Measurements from ENCODE around the gene SCAMP3. TPM values are rescaled to one million over a fixed set of nuclear protein-coding genes. Genes with fewer than 3 reads are reported as not detected.

Gene SCAMP3
- total and polyA plus RNA-seq, 2 experiments from 2014 or later = 50.5 to 52.5 TPM

DNA sequence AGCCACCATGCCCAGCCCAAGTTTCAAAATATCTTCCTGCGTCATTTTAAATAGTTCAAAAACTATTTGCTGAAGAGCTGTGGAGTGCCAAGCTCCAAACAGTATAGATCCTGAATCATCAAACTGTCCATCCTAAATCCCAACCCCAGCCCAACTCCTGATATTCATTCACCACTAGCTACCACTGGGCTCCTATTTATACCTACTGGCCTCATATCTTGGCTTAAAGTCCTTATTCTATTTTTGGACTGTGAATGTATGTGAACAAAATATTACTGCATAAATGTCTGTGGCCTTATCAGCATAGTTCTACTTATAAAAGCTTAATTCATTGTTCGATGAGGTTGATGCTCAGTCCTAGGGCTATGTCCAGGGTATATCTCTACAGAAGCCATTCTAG lies 5.2 kb upstream of the SCAMP3 start:
- no peak for DNase-seq (ENCODE audit: low spot score)

More for the DNA sequence above, 5.2 kb upstream of the SCAMP3 start:
- Histone ChIP-seq H3K4me2 (no peak overlapping the region), H4K20me1 (replicated peaks; ENCODE audit: insufficient read depth) (peaks cover 29% of the 10 kb centered on the region), H3K27me3 (ENCODE audit: insufficient read depth) (no peaks in the 10 kb centered on the region), H3K9me2 (ENCODE audit: insufficient read depth) (no peaks in the 10 kb centered on the region), H3K27ac (ENCODE audit: low read depth) (no peak overlapping the region), H3F3A (replicated peaks; ENCODE audit: low read depth) (peaks cover 78% of the 10 kb centered on the region), H3K36me3 (ENCODE audit: insufficient read depth) (peaks cover 79% of the 10 kb centered on the region), H3K79me2 (replicated peaks; ENCODE audit: insufficient read depth) (peaks cover 28% of the 10 kb centered on the region), H3K4me3 (no peak overlapping the region), H3K4me1 (ENCODE audit: insufficient read depth) (peaks cover 8% of the 10 kb centered on the region), H2AFZ (no peak overlapping the region)
- no peak for TF ChIP-seq JUNB (IDR thresholded peaks at IDR 0.05; ENCODE audit: unreplicated experiment)
- TF ChIP-seq NANOG (IDR thresholded peaks at IDR 0.05; ENCODE audit: borderline replicate concordance) = no peak
- TF ChIP-seq ZNF331 (CRISPR knock-in tag; IDR thresholded peaks at IDR 0.05; ENCODE audit: low read depth) = no peak
- no peak for TF ChIP-seq POLR2AphosphoS5 (IDR thresholded peaks at IDR 0.05; ENCODE audit: low read depth)
- no peak for TF ChIP-seq ZNF114 (CRISPR knock-in tag; IDR thresholded peaks at IDR 0.05)
- TF ChIP-seq EZH2 (IDR thresholded peaks at IDR 0.05; ENCODE audit: low read depth, unreplicated experiment) = no peak
- TF ChIP-seq, protein P1, sequence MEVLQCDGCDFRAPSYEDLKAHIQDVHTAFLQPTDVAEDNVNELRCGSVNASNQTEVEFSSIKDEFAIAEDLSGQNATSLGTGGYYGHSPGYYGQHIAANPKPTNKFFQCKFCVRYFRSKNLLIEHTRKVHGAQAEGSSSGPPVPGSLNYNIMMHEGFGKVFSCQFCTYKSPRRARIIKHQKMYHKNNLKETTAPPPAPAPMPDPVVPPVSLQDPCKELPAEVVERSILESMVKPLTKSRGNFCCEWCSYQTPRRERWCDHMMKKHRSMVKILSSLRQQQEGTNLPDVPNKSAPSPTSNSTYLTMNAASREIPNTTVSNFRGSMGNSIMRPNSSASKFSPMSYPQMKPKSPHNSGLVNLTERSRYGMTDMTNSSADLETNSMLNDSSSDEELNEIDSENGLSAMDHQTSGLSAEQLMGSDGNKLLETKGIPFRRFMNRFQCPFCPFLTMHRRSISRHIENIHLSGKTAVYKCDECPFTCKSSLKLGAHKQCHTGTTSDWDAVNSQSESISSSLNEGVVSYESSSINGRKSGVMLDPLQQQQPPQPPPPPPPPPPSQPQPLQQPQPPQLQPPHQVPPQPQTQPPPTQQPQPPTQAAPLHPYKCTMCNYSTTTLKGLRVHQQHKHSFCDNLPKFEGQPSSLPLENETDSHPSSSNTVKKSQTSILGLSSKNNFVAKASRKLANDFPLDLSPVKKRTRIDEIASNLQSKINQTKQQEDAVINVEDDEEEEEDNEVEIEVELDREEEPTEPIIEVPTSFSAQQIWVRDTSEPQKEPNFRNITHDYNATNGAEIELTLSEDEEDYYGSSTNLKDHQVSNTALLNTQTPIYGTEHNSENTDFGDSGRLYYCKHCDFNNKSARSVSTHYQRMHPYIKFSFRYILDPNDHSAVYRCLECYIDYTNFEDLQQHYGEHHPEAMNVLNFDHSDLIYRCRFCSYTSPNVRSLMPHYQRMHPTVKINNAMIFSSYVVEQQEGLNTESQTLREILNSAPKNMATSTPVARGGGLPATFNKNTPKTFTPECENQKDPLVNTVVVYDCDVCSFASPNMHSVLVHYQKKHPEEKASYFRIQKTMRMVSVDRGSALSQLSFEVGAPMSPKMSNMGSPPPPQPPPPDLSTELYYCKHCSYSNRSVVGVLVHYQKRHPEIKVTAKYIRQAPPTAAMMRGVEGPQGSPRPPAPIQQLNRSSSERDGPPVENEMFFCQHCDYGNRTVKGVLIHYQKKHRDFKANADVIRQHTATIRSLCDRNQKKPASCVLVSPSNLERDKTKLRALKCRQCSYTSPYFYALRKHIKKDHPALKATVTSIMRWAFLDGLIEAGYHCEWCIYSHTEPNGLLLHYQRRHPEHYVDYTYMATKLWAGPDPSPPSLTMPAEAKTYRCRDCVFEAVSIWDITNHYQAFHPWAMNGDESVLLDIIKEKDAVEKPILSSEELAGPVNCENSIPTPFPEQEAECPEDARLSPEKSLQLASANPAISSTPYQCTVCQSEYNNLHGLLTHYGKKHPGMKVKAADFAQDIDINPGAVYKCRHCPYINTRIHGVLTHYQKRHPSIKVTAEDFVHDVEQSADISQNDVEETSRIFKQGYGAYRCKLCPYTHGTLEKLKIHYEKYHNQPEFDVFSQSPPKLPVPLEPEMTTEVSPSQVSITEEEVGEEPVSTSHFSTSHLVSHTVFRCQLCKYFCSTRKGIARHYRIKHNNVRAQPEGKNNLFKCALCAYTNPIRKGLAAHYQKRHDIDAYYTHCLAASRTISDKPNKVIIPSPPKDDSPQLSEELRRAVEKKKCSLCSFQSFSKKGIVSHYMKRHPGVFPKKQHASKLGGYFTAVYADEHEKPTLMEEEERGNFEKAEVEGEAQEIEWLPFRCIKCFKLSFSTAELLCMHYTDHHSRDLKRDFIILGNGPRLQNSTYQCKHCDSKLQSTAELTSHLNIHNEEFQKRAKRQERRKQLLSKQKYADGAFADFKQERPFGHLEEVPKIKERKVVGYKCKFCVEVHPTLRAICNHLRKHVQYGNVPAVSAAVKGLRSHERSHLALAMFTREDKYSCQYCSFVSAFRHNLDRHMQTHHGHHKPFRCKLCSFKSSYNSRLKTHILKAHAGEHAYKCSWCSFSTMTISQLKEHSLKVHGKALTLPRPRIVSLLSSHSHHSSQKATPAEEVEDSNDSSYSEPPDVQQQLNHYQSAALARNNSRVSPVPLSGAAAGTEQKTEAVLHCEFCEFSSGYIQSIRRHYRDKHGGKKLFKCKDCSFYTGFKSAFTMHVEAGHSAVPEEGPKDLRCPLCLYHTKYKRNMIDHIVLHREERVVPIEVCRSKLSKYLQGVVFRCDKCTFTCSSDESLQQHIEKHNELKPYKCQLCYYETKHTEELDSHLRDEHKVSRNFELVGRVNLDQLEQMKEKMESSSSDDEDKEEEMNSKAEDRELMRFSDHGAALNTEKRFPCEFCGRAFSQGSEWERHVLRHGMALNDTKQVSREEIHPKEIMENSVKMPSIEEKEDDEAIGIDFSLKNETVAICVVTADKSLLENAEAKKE (CRISPR knock-in tag; IDR thresholded peaks at IDR 0.05) = no peak
- TF ChIP-seq, protein P2, sequence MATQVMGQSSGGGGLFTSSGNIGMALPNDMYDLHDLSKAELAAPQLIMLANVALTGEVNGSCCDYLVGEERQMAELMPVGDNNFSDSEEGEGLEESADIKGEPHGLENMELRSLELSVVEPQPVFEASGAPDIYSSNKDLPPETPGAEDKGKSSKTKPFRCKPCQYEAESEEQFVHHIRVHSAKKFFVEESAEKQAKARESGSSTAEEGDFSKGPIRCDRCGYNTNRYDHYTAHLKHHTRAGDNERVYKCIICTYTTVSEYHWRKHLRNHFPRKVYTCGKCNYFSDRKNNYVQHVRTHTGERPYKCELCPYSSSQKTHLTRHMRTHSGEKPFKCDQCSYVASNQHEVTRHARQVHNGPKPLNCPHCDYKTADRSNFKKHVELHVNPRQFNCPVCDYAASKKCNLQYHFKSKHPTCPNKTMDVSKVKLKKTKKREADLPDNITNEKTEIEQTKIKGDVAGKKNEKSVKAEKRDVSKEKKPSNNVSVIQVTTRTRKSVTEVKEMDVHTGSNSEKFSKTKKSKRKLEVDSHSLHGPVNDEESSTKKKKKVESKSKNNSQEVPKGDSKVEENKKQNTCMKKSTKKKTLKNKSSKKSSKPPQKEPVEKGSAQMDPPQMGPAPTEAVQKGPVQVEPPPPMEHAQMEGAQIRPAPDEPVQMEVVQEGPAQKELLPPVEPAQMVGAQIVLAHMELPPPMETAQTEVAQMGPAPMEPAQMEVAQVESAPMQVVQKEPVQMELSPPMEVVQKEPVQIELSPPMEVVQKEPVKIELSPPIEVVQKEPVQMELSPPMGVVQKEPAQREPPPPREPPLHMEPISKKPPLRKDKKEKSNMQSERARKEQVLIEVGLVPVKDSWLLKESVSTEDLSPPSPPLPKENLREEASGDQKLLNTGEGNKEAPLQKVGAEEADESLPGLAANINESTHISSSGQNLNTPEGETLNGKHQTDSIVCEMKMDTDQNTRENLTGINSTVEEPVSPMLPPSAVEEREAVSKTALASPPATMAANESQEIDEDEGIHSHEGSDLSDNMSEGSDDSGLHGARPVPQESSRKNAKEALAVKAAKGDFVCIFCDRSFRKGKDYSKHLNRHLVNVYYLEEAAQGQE (IDR thresholded peaks at IDR 0.05; ENCODE audit: unreplicated experiment) = no peak
- no peak for TF ChIP-seq EZH2phosphoT487 (IDR thresholded peaks at IDR 0.05; ENCODE audit: unreplicated experiment)
- TF ChIP-seq, protein P3, sequence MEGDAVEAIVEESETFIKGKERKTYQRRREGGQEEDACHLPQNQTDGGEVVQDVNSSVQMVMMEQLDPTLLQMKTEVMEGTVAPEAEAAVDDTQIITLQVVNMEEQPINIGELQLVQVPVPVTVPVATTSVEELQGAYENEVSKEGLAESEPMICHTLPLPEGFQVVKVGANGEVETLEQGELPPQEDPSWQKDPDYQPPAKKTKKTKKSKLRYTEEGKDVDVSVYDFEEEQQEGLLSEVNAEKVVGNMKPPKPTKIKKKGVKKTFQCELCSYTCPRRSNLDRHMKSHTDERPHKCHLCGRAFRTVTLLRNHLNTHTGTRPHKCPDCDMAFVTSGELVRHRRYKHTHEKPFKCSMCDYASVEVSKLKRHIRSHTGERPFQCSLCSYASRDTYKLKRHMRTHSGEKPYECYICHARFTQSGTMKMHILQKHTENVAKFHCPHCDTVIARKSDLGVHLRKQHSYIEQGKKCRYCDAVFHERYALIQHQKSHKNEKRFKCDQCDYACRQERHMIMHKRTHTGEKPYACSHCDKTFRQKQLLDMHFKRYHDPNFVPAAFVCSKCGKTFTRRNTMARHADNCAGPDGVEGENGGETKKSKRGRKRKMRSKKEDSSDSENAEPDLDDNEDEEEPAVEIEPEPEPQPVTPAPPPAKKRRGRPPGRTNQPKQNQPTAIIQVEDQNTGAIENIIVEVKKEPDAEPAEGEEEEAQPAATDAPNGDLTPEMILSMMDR (conservative IDR thresholded peaks at IDR 0.05; ENCODE audit: low read depth in 2 of 2) = no peak
- no peak for TF ChIP-seq CREB1 (CRISPR knock-in tag; IDR thresholded peaks at IDR 0.05; ENCODE audit: low read depth)
- TF ChIP-seq, protein P4, sequence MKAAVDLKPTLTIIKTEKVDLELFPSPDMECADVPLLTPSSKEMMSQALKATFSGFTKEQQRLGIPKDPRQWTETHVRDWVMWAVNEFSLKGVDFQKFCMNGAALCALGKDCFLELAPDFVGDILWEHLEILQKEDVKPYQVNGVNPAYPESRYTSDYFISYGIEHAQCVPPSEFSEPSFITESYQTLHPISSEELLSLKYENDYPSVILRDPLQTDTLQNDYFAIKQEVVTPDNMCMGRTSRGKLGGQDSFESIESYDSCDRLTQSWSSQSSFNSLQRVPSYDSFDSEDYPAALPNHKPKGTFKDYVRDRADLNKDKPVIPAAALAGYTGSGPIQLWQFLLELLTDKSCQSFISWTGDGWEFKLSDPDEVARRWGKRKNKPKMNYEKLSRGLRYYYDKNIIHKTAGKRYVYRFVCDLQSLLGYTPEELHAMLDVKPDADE (IDR thresholded peaks at IDR 0.05) = no peak
- TF ChIP-seq STAT1 (IDR thresholded peaks at IDR 0.05; ENCODE audit: unreplicated experiment) = no peak
- H3K9me3 Mint-ChIP-seq = 0 out of 3 replicates have a peak, but pooled peaks cover under 1% of the 10 kb centered on the region
- peaks cover 15% of the 10 kb centered on the region for H3K27me3 Mint-ChIP-seq (ENCODE audit: insufficient read depth, low read depth, poor library complexity)
- peaks cover 96% of the 10 kb centered on the region for H3K36me3 Mint-ChIP-seq (ENCODE audit: low read depth)
- ATAC-seq = no peak
- peaks cover 13% of the 10 kb centered on the region; the same call in 2 of the 3 replicates for H3K4me1 Mint-ChIP-seq
- H3K4me3 Mint-ChIP-seq = no peak overlapping the region
- no peak overlapping the region for H3K27ac Mint-ChIP-seq
